ENCODE data around the gene PLCB1. TPM values are rescaled to one million over a fixed set of nuclear protein-coding genes. Genes with fewer than 3 reads are reported as not detected.

The PLCB1 gene
- total and polyA plus RNA-seq, 2 of the 4 experiments (the other 2 are of a cell fraction) = 5.6 to 16.1 TPM

DNA sequence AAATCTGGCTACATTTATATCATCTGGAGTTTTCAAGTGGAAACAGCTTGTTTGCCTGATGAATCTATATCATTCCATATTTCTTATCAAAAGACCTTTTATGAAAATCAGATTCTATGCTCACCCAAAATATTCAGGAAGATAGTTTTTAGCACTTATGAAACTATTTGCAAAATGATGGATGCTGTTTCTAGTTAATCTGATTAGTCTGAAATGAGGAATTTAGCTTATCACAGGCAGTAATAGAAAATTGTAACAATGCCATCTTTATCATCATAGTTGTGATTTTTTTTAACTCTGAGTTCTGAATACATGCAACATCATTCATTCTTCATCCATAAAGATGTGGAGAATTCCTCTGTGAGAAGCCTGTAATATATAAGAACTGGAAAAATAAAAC is 229.7 kb downstream of the PLCB1 start:
- no peak overlapping the region for H4K5ac ChIP-seq (ENCODE audit: low read depth, low read length)
- CTCF ChIA-PET = no interaction called here
- H2BK120ac ChIP-seq (ENCODE audit: low read depth, low read length) = no peak overlapping the region
- TF ChIP-seq, protein P1, sequence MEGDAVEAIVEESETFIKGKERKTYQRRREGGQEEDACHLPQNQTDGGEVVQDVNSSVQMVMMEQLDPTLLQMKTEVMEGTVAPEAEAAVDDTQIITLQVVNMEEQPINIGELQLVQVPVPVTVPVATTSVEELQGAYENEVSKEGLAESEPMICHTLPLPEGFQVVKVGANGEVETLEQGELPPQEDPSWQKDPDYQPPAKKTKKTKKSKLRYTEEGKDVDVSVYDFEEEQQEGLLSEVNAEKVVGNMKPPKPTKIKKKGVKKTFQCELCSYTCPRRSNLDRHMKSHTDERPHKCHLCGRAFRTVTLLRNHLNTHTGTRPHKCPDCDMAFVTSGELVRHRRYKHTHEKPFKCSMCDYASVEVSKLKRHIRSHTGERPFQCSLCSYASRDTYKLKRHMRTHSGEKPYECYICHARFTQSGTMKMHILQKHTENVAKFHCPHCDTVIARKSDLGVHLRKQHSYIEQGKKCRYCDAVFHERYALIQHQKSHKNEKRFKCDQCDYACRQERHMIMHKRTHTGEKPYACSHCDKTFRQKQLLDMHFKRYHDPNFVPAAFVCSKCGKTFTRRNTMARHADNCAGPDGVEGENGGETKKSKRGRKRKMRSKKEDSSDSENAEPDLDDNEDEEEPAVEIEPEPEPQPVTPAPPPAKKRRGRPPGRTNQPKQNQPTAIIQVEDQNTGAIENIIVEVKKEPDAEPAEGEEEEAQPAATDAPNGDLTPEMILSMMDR (conservative IDR thresholded peaks at IDR 0.05; ENCODE audit: low read depth, low read length) = no peak
- TF ChIP-seq NFE2L2 (IDR thresholded peaks at IDR 0.05; ENCODE audit: low read depth, low read length) = no peak
- no peak for TF ChIP-seq RFX5 (IDR thresholded peaks at IDR 0.05; ENCODE audit: low read depth, low read length)
- no peak for TF ChIP-seq MXI1 (IDR thresholded peaks at IDR 0.05; ENCODE audit: borderline replicate concordance, low read depth, low read length)
- no peak for TF ChIP-seq BHLHE40 (IDR thresholded peaks at IDR 0.05; ENCODE audit: low read depth, low read length)
- TF ChIP-seq, protein P2, sequence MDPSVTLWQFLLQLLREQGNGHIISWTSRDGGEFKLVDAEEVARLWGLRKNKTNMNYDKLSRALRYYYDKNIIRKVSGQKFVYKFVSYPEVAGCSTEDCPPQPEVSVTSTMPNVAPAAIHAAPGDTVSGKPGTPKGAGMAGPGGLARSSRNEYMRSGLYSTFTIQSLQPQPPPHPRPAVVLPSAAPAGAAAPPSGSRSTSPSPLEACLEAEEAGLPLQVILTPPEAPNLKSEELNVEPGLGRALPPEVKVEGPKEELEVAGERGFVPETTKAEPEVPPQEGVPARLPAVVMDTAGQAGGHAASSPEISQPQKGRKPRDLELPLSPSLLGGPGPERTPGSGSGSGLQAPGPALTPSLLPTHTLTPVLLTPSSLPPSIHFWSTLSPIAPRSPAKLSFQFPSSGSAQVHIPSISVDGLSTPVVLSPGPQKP (IDR thresholded peaks at IDR 0.05; ENCODE audit: borderline replicate concordance, low read depth, low read length) = no peak
- TF ChIP-seq MAZ (IDR thresholded peaks at IDR 0.05; ENCODE audit: borderline replicate concordance, low read depth, low read length) = no peak
- TF ChIP-seq SMC3 (IDR thresholded peaks at IDR 0.05; ENCODE audit: low read depth, low read length) = no peak
- no peak for TF ChIP-seq RCOR1 (IDR thresholded peaks at IDR 0.05; ENCODE audit: insufficient replicate concordance, low read length)
- TF ChIP-seq, protein P3, sequence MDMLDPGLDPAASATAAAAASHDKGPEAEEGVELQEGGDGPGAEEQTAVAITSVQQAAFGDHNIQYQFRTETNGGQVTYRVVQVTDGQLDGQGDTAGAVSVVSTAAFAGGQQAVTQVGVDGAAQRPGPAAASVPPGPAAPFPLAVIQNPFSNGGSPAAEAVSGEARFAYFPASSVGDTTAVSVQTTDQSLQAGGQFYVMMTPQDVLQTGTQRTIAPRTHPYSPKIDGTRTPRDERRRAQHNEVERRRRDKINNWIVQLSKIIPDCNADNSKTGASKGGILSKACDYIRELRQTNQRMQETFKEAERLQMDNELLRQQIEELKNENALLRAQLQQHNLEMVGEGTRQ (IDR thresholded peaks at IDR 0.05; ENCODE audit: low read depth, low read length) = no peak
- no peak for TF ChIP-seq MAFK (IDR thresholded peaks at IDR 0.05; ENCODE audit: low read depth, low read length)
- no peak for TF ChIP-seq RAD21 (IDR thresholded peaks at IDR 0.05; ENCODE audit: low read length)
- TF ChIP-seq CHD1 (IDR thresholded peaks at IDR 0.05; ENCODE audit: low read depth, low read length) = no peak
- no peak for TF ChIP-seq CEBPB (IDR thresholded peaks at IDR 0.05; ENCODE audit: low read depth, low read length)
- ATAC-seq (ENCODE audit: low read depth) (no peak), DNase-seq (no peak)
- in situ Hi-C loops (cut with MboI; ENCODE audit: low sequenced_read_pairs) = no loop called here
- no peak overlapping the region for H2BK5ac ChIP-seq (ENCODE audit: low read depth, low read length, poor library complexity, severe bottlenecking)
- H3K9me1 ChIP-seq (ENCODE audit: insufficient read depth, low read length) = no peaks in the 10 kb centered on the region
- no peak overlapping the region for H3K4me3 ChIP-seq (ENCODE audit: insufficient read depth, low read depth, low read length)
- dilution Hi-C loops (cut with HindIII; ENCODE audit: low sequenced_read_pairs, unreplicated experiment) = no loop called here
- no peaks in the 10 kb centered on the region for H3K9me3 ChIP-seq (ENCODE audit: control insufficient read depth, insufficient read depth, low read length)
- H3K4me2 ChIP-seq (ENCODE audit: low read depth, low read length) = no peak overlapping the region
- H4K20me1 ChIP-seq (ENCODE audit: insufficient read depth, low read length) = no peaks in the 10 kb centered on the region
- no peaks in the 10 kb centered on the region for H3K27me3 ChIP-seq (ENCODE audit: control insufficient read depth, insufficient read depth, low read length)
- no peak overlapping the region for H4K8ac ChIP-seq (ENCODE audit: low read depth in 2 of 2, low read length in 2 of 2)
- no peak overlapping the region for H2AFZ ChIP-seq (replicated peaks; ENCODE audit: low read length, poor library complexity)
- H3K56ac ChIP-seq (ENCODE audit: extremely low read depth, insufficient read depth, low read length) = no peak overlapping the region
- no peak overlapping the region for H3K9ac ChIP-seq (ENCODE audit: low read depth, low read length)
- no peak overlapping the region for H3K27ac ChIP-seq (ENCODE audit: insufficient read depth, low read length)
- intact Hi-C loops (cut with micrococcal nuclease) = loop anchor here (1.0 kb wide), 1 partner anchor 21 kb away; no protein-coding TSS in a partner anchor
- no peak overlapping the region for H3K18ac ChIP-seq (ENCODE audit: low read depth, low read length)
- H2BK15ac ChIP-seq (ENCODE audit: low read depth, low read length) = no peak overlapping the region
- H3K36me3 ChIP-seq (ENCODE audit: control insufficient read depth, insufficient read depth, low read length) = no peaks in the 10 kb centered on the region
- POLR2A ChIA-PET (ENCODE audit: unreplicated experiment) = no interaction called here
- no peak overlapping the region for H2AK5ac ChIP-seq (ENCODE audit: low read depth, low read length)
- no peak overlapping the region for H2BK20ac ChIP-seq (ENCODE audit: low read depth, low read length)
- no peaks in the 10 kb centered on the region for H3K4me1 ChIP-seq (ENCODE audit: control insufficient read depth, insufficient read depth, low read length)
- no peak overlapping the region for H4K91ac ChIP-seq (ENCODE audit: insufficient read depth, low read depth, low read length)
- H3K79me1 ChIP-seq (ENCODE audit: low read depth in 1 of 2, low read length in 2 of 2) = no peaks in the 10 kb centered on the region
- H3K23ac ChIP-seq (ENCODE audit: low read depth, low read length) = no peak overlapping the region
- H3K14ac ChIP-seq (replicated peaks; ENCODE audit: low read depth, low read length) = no peak overlapping the region
- BruUV-seq (replicated peaks) = no TSS peak
- H2AK9ac ChIP-seq (replicated peaks; ENCODE audit: low read depth, low read length, poor library complexity) = no peak overlapping the region
- H3K4ac ChIP-seq (ENCODE audit: low read depth, low read length) = no peak overlapping the region
